Stimulated activated CD8-positive, alpha-beta memory T cell treated with anti-CD3 and anti-CD28 coated beads, Interleukin-12 subunit alpha, Interleukin-12 subunit beta, amount 100 ng/mL, for 4 hours (primary cell): ENCODE results near the gene VARS2.

Experiments
- DNase-seq: peaks from one replicate; pipeline ENCODE4 v3.0.0-alpha.2; 2020; ENCODE audit warnings: low read depth

Gene VARS2

GRCh38 chr6:30928677-30929076 is 14.6 kb downstream of the VARS2 start:
- no peak for DNase-seq

GRCh38 chr6:30930506-30930905 is 16.5 kb downstream of the VARS2 start:
- no peak for DNase-seq

- no peak for DNase-seq
Observed at GRCh38 chr6:30931272-30931671, 17.2 kb downstream of the VARS2 start.

- no peak for DNase-seq
Observed at GRCh38 chr6:30931969-30932645, 18.1 kb downstream of the VARS2 start, which contains the start of gene SFTA2. TSS of gene SFTA2 (minus strand) at chr6:30932170. CDS start at chr6:30932096, 74 bp downstream.

- no peak for DNase-seq
Observed at GRCh38 chr6:30932665-30933365, 18.8 kb downstream of the VARS2 start.

- DNase-seq: no peak
Observed at GRCh38 chr6:30935018-30935417, 21.0 kb downstream of the VARS2 start.

GRCh38 chr6:30937265-30937664 is 23.2 kb downstream of the VARS2 start:
- no peak for DNase-seq

GRCh38 chr6:30938730-30939129 is 24.7 kb downstream of the VARS2 start:
- DNase-seq: no peak

- DNase-seq: no peak
Observed at GRCh38 chr6:30939473-30939872, 25.4 kb downstream of the VARS2 start.

GRCh38 chr6:30940361-30940986 is 26.4 kb downstream of the VARS2 start, which contains the start of gene MUCL3:
TSS of gene MUCL3 (plus strand) at chr6:30940973. CDS start at chr6:30941000, 27 bp downstream.
- DNase-seq: no peak

GRCh38 chr6:30942338-30943060 is 28.5 kb downstream of the VARS2 start:
- DNase-seq: no peak

- DNase-seq: no peak
Observed at GRCh38 chr6:30944051-30944450, 30.0 kb downstream of the VARS2 start.

GRCh38 chr6:30945281-30945680 is 31.2 kb downstream of the VARS2 start:
- no peak for DNase-seq

- no peak for DNase-seq
Observed at GRCh38 chr6:30947231-30947630, 33.2 kb downstream of the VARS2 start.

- no peak for DNase-seq
Observed at GRCh38 chr6:30948811-30949210, 34.8 kb downstream of the VARS2 start.

GRCh38 chr6:30951907-30952469 is 38.0 kb downstream of the VARS2 start:
- no peak for DNase-seq

- DNase-seq: no peak
Observed at GRCh38 chr6:30954631-30955366, 40.8 kb downstream of the VARS2 start.

- peak; percentile 58 for DNase-seq
Observed at GRCh38 chr6:30955367-30956042, 41.5 kb downstream of the VARS2 start.

GRCh38 chr6:30957716-30958115 is 43.7 kb downstream of the VARS2 start:
- DNase-seq: no peak

GRCh38 chr6:30960907-30961673 is 47.1 kb downstream of the VARS2 start:
- no peak for DNase-seq
